HepG2 (cell line): ENCODE results near the gene UBAC2. TPM values are rescaled to one million over a fixed set of nuclear protein-coding genes. Genes with fewer than 3 reads are reported as not detected.

Experiments
- ATAC-seq: fragments of 200-7000 bp; cut with Tn5 transposase; 3 replicates; pipeline ENCODE4 v1.9.1; 2020; ENCODE audit warnings: mild to moderate bottlenecking, moderate library complexity
- BruUV-seq: library from RNA; stranded (reverse); fragments of 400-500 nt; replicated peaks from 2 replicates; lab custom pipeline; 2021; lab: Mats Ljungman, UMichigan
- CTCF ChIA-PET: fragments of 300-600 bp; formaldehyde crosslinking; extraction: SDS; loops from one replicate; lab custom pipeline; 2021; ENCODE audit warnings: low total read pairs, inconsistent platforms, low intra/inter-chr PET ratio; lab: Yijun Ruan, JAX
- POLR2A ChIA-PET: fragments of 350-600 bp; sonication (Branson Sonifier 250); formaldehyde crosslinking; loops from one replicate; lab custom pipeline; 2020; ENCODE audit warnings: antibody characterized with exemption, inconsistent platforms; lab: Yijun Ruan, JAX
- DNase-seq: peaks from one replicate; pipeline ENCODE4 v3.0.0-alpha.2; 2015; ENCODE audit warnings: low spot score
- FAIRE-seq: peaks from 3 replicates; lab custom pipeline; 2011; peaks lifted over from hg19 to GRCh38; lab: Jason Lieb, UNC
- H2AFZ ChIP-seq: one replicate; pipeline ENCODE4 v1.6.1; 2011; ENCODE audit warnings: low read length, inconsistent platforms
- H3K27ac ChIP-seq: fragments of 300-600 bp; 3 replicates; pipeline ENCODE4 v1.8.0; 2011; ENCODE audit warnings: mixed run types, mild to moderate bottlenecking, mixed read lengths, low read length, inconsistent platforms; ENCODE audit not compliant: insufficient read depth; ENCODE audit errors: extremely low read length
- H3K27me3 ChIP-seq, 2 experiments: fragments of 200-600 bp in 1 of 2; 2 replicates in 1 of 2; 3 replicates in 1 of 2; pipeline versions ENCODE4 v1.6.0 to v1.8.0; 2011; ENCODE audit warnings: low read length in 2 of 2, mild to moderate bottlenecking in 2 of 2, moderate library complexity in 2 of 2, inconsistent platforms in 1 of 2; ENCODE audit not compliant: insufficient read depth in 2 of 2, control insufficient read depth in 1 of 2
- H3K36me3 ChIP-seq, 2 experiments: fragments of 200-600 bp in 1 of 2; replicated peaks in 1 of 2; 2 replicates in 1 of 2; 3 replicates in 1 of 2; pipeline versions ENCODE4 v1.5.1 to v1.8.0; 2011; ENCODE audit warnings: low read length in 2 of 2, inconsistent platforms in 1 of 2; ENCODE audit not compliant: insufficient read depth in 2 of 2, control insufficient read depth in 1 of 2
- H3K4me1 ChIP-seq: 2 replicates; pipeline ENCODE4 v1.5.1; 2012; ENCODE audit warnings: low read length, inconsistent platforms; ENCODE audit not compliant: insufficient read depth
- H3K4me2 ChIP-seq: 2 replicates; pipeline ENCODE4 v1.6.0; 2011; ENCODE audit warnings: low read depth, low read length, inconsistent platforms
- H3K4me3 ChIP-seq, 3 experiments: fragments of 200-600 bp in 1 of 3; sonication (generic), shearing (Covaris generic) in 1 of 3; replicated peaks in 1 of 3; 2 replicates each; pipeline ENCODE4 v1.5.1; 2011 to 2016; ENCODE audit warnings: low read length in 3 of 3, inconsistent platforms in 2 of 3, low read depth in 2 of 3, mild to moderate bottlenecking in 2 of 3, control low read depth in 1 of 3, mixed read lengths in 1 of 3; ENCODE audit not compliant: insufficient read depth in 1 of 3
- H3K79me2 ChIP-seq: one replicate; pipeline ENCODE4 v1.6.1; 2011; ENCODE audit warnings: low read length, inconsistent platforms; ENCODE audit not compliant: insufficient read depth
- H3K9ac ChIP-seq: 2 replicates; pipeline ENCODE4 v1.6.0; 2011; ENCODE audit warnings: mild to moderate bottlenecking, low read depth, low read length, inconsistent platforms; ENCODE audit not compliant: insufficient read depth
- H3K9me3 ChIP-seq: 2 replicates; pipeline ENCODE4 v1.5.1; 2012; ENCODE audit warnings: mild to moderate bottlenecking, low read length
- H4K20me1 ChIP-seq: 2 replicates; pipeline ENCODE4 v1.6.0; 2011; ENCODE audit warnings: inconsistent platforms, mild to moderate bottlenecking, low read length, moderate library complexity; ENCODE audit not compliant: insufficient read depth
- ARID2 ChIP-seq: sonication (generic); formaldehyde crosslinking; IDR thresholded peaks from 2 replicates; pipeline ENCODE4 v1.8.1; 2022; ENCODE audit warnings: mild to moderate bottlenecking, missing genetic modification reagents, borderline replicate concordance
- BCLAF1 ChIP-seq: fragments of 450-650 bp; IDR thresholded peaks from 2 replicates; pipeline ENCODE4 v1.6.1; 2017; ENCODE audit warnings: mild to moderate bottlenecking
- CBFB ChIP-seq: sonication (generic); formaldehyde crosslinking; IDR thresholded peaks from 2 replicates; pipeline ENCODE4 v1.4.0; 2020; ENCODE audit warnings: missing genetic modification reagents
- FOSL2 ChIP-seq: sonication (generic); formaldehyde crosslinking; IDR thresholded peaks from 2 replicates; pipeline ENCODE4 v1.4.0; 2020; ENCODE audit warnings: missing genetic modification reagents
- HDAC2 ChIP-seq: sonication (generic); formaldehyde crosslinking; IDR thresholded peaks from 2 replicates; pipeline ENCODE4 v1.4.0; 2020; ENCODE audit warnings: missing genetic modification reagents
- HOXA9 ChIP-seq: sonication (generic); formaldehyde crosslinking; IDR thresholded peaks from 2 replicates; pipeline ENCODE4 v1.8.1; 2022; ENCODE audit warnings: missing genetic modification reagents, mild to moderate bottlenecking, moderate library complexity, borderline replicate concordance
- NFYB ChIP-seq: sonication (generic); formaldehyde crosslinking; IDR thresholded peaks from 2 replicates; pipeline ENCODE4 v1.4.0; 2020; ENCODE audit warnings: missing genetic modification reagents
- REL ChIP-seq: sonication (generic); formaldehyde crosslinking; conservative IDR thresholded peaks from 2 replicates; pipeline ENCODE4 v1.8.0; 2022; ENCODE audit warnings: mild to moderate bottlenecking, missing genetic modification reagents, moderate library complexity
- SMC3 ChIP-seq: IDR thresholded peaks from 2 replicates; pipeline ENCODE4 v1.6.1; 2011; ENCODE audit warnings: low read length, improper control_type of control experiment
- SRSF4 ChIP-seq: fragments of 200-400 bp; formaldehyde crosslinking; IDR thresholded peaks from one replicate; pipeline ENCODE4 v1.6.1; 2018; ENCODE audit warnings: mild to moderate bottlenecking, low read depth, low read length, moderate library complexity; ENCODE audit not compliant: poor library complexity, severe bottlenecking
- SRY ChIP-seq: sonication (generic); formaldehyde crosslinking; IDR thresholded peaks from 2 replicates; pipeline ENCODE4 v1.8.0; 2022; ENCODE audit warnings: mild to moderate bottlenecking, missing genetic modification reagents
- SSRP1 ChIP-seq: IDR thresholded peaks from 2 replicates; pipeline ENCODE4 v1.6.1; 2016; ENCODE audit warnings: control low read depth
- THYN1 ChIP-seq: sonication (generic); formaldehyde crosslinking; IDR thresholded peaks from 2 replicates; pipeline ENCODE4 v1.8.1; 2023; ENCODE audit warnings: low read depth, mild to moderate bottlenecking, moderate library complexity, missing genetic modification reagents, borderline replicate concordance
- ZNF33B ChIP-seq: sonication (generic); formaldehyde crosslinking; IDR thresholded peaks from 2 replicates; pipeline ENCODE4 v1.5.1; 2020; ENCODE audit warnings: mild to moderate bottlenecking, missing genetic modification reagents
- ZNF549 ChIP-seq: sonication (generic); formaldehyde crosslinking; IDR thresholded peaks from 2 replicates; pipeline ENCODE4 v1.5.0; 2020; ENCODE audit warnings: missing genetic modification reagents
- ZSCAN5A ChIP-seq: sonication (generic); formaldehyde crosslinking; IDR thresholded peaks from 2 replicates; pipeline ENCODE4 v1.8.0; 2022; ENCODE audit warnings: mild to moderate bottlenecking, missing genetic modification reagents, borderline replicate concordance
- WGBS: methylation state at CpG from one replicate; pipeline ENCODE4 v1.1.6; 2017; ENCODE audit warnings: low lambda C conversion rate; 5-methylcytosine and 5-hydroxymethylcytosine counted together
- in situ Hi-C: cut with HindIII; loops from 2 replicates; pipeline ENCODE4 v1.10.0; 2017; ENCODE audit warnings: low pct_unique_long_range_greater_than_20kb; ENCODE audit not compliant: extremely low pct_ligation_motif_present
- intact Hi-C: fragments of 100-400 bp; cut with micrococcal nuclease; formaldehyde crosslinking; loops from one replicate; pipeline ENCODE4 v1.10.0; 2022; ENCODE audit not compliant: unreplicated experiment
- polyA plus RNA-seq, 8 experiments: library from polyadenylated mRNA; depleted of rRNA in 3 of 8; stranded (reverse) in 7 of 8; unstranded in 1 of 8; fragments of >200 nt; fragmentation: Illumina TruSeq in 4 of 8; extraction: Trizol in 4 of 8; gene quantifications; 2 replicates each; pipeline versions ENCODE4 v1.2.1 to v1.2.3, GENCODE V29; 2011 to 2016; ENCODE audit warnings: low read depth in 4 of 8, missing spikeins in 1 of 8, mixed read lengths in 1 of 8; ENCODE audit not compliant: insufficient read depth in 1 of 8
- total RNA-seq, 5 experiments: library from RNA; depleted of rRNA; stranded (reverse); fragments of >200 nt; fragmentation: Illumina TruSeq; extraction: Trizol; gene quantifications; 2 replicates each; pipeline ENCODE4 v1.2.3, GENCODE V29; 2016; ENCODE audit warnings: low read depth in 1 of 5

The UBAC2 gene
- total and polyA plus RNA-seq, 2 of the 13 experiments (the other 11 are each of a cell fraction or from before 2014, with no cell fraction given) = 61.3 to 80.8 TPM

DNA sequence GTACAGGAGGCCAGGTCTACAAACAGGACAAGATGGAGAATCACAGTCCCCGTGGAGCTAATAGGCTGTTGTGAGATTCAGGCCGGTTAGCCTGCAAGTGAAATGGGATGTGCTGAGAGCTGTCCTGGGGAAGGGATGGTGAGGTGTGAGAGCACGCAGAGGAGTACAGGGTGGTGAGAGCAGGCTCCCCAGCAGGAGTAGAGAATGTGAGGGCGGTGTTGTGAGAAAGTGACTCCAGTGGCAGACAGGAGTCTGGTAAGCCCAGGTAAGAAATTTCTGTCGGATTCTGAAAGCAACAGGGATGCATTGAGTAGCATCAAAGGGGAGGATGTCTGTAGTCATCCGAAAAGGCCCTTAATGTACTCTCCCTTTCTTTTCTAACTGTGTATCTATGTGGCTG is 157.3 kb downstream of the UBAC2 start:
- H3K27ac ChIP-seq = no peak overlapping the region
- no peak for ATAC-seq
- H3K4me2 ChIP-seq = no peak overlapping the region
- DNase-seq = no peak
- no peaks in the 10 kb centered on the region for H3K27me3 ChIP-seq
- H2AFZ ChIP-seq = no peak overlapping the region
- BruUV-seq = no TSS peak
- no peak overlapping the region for H3K4me3 ChIP-seq
- WGBS = 98% methylated on average over 6 of the region's 6 CpGs
- no peaks in the 10 kb centered on the region for H3K4me1 ChIP-seq
- no peaks in the 10 kb centered on the region; the same call in 1 of the 2 replicates for H4K20me1 ChIP-seq
- no peak for FAIRE-seq
- H3K9ac ChIP-seq = no peak overlapping the region
- no peak for TF ChIP-seq SRSF4
- no peak for TF ChIP-seq SMC3
- no peak for TF ChIP-seq REL
- no peak for TF ChIP-seq BCLAF1
- TF ChIP-seq CBFB (CRISPR knock-in tag) = no peak
- TF ChIP-seq SRY = no peak
- no peak for TF ChIP-seq HOXA9
- no peak for TF ChIP-seq ZSCAN5A (CRISPR knock-in tag)
- TF ChIP-seq SSRP1 (CRISPR knock-in tag) = no peak
- no peak for TF ChIP-seq ARID2 (CRISPR knock-in tag)
- TF ChIP-seq ZNF549 = no peak
- no peak for TF ChIP-seq THYN1 (CRISPR knock-in tag)
- TF ChIP-seq ZNF33B (CRISPR knock-in tag) = no peak
- no peak for TF ChIP-seq FOSL2 (CRISPR knock-in tag)
- TF ChIP-seq HDAC2 = no peak
- no peak for TF ChIP-seq NFYB
- TF ChIP-seq, all 625 proteins: peak for 0
- CTCF ChIA-PET = no interaction called here
- intact Hi-C loops = no loop called here
- Histone ChIP-seq H3K36me3 (peaks cover 19 to 55% of the 10 kb centered on the region in 2 experiments), H3K9me3 (no peaks in the 10 kb centered on the region), H3K79me2 (no peaks in the 10 kb centered on the region)
- POLR2A ChIA-PET = no interaction called here
- in situ Hi-C loops = no loop called here
